HG03139 (cell line): ENCODE results near the gene SERTAD4.

Source experiments
- ATAC-seq: cut with Tn5 transposase; IDR thresholded peaks from one replicate; pipeline ENCODE4 v1.9.1; 2021; ENCODE audit not compliant: unreplicated experiment

Gene SERTAD4

GRCh38 chr1:210231846-210232510, 618 bp upstream of the SERTAD4 start:
- no peak for ATAC-seq

GRCh38 chr1:210233216-210233494, 559 bp downstream of the SERTAD4 start:
- no peak for ATAC-seq

- ATAC-seq: no peak
Measured at GRCh38 chr1:210233495-210234328, 1.1 kb downstream of the SERTAD4 start.

GRCh38 chr1:210234329-210234757, 1.7 kb downstream of the SERTAD4 start:
- ATAC-seq: no peak

- ATAC-seq: no peak
Measured at GRCh38 chr1:210235363-210236053, 2.9 kb downstream of the SERTAD4 start.

- ATAC-seq: no peak
Measured at GRCh38 chr1:210236386-210236839, 3.8 kb downstream of the SERTAD4 start.

GRCh38 chr1:210236840-210237409, 4.3 kb downstream of the SERTAD4 start:
- no peak for ATAC-seq

GRCh38 chr1:210237479-210237878, 4.9 kb downstream of the SERTAD4 start:
- ATAC-seq: no peak

- ATAC-seq: no peak
Measured at GRCh38 chr1:210237981-210238380, 5.4 kb downstream of the SERTAD4 start.

- no peak for ATAC-seq
Measured at GRCh38 chr1:210239349-210240111, 6.9 kb downstream of the SERTAD4 start.

- ATAC-seq: no peak
Measured at GRCh38 chr1:210241121-210241520, 8.5 kb downstream of the SERTAD4 start.

GRCh38 chr1:210244746-210245367, 12.3 kb downstream of the SERTAD4 start:
- ATAC-seq: no peak

GRCh38 chr1:210246447-210246846, 13.9 kb downstream of the SERTAD4 start:
- no peak for ATAC-seq

GRCh38 chr1:210248341-210248740, 15.7 kb downstream of the SERTAD4 start:
- no peak for ATAC-seq

GRCh38 chr1:210250665-210250997, 18.0 kb downstream of the SERTAD4 start:
- ATAC-seq: no peak

- ATAC-seq: no peak
Measured at GRCh38 chr1:210250998-210251679, 18.5 kb downstream of the SERTAD4 start.

GRCh38 chr1:210251680-210252490, 19.3 kb downstream of the SERTAD4 start:
- no peak for ATAC-seq

GRCh38 chr1:210252621-210253051, 20.0 kb downstream of the SERTAD4 start:
- no peak for ATAC-seq

GRCh38 chr1:210254298-210254697, 21.7 kb downstream of the SERTAD4 start:
- no peak for ATAC-seq
